Stimulated activated CD4-positive, alpha-beta T cell treated with anti-CD3 and anti-CD28 coated beads, Interleukin-15, amount 100 ng/mL, for 1 hour (primary cell): ENCODE results near the gene SERPINB3.
"Not testable (repeated sequence)": the region's sequence is repeated elsewhere in the genome, so short reads cannot be mapped to it uniquely, and the experiment has no call there.

Experiments used
- DNase-seq, 2 donors: peaks; one replicate each; pipeline ENCODE4 v3.0.0-alpha.2; 2020; ENCODE audit warnings: low read depth in 1 of 2, low spot score in 1 of 2

The SERPINB3 gene

DNA sequence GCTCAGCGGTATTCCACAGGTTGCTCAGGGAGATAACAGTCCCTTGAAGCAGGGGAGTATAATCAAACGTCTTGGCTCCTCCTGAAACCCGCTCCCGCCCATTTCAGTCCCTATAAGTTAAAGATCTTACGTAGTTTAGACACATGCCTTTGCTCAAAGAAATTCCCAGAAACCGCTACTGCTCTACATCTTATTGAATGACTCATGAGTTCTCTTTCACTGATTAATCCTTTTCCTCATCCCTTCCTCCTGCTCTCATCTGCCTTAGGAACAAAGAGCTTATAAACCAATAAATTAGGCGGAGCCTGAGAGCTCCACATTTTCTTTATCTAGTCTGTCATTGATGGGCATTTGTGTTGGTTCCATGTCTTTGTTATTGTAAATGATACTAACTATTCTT lies 13.5 kb downstream of the SERPINB3 start:
- no peak for DNase-seq

DNA sequence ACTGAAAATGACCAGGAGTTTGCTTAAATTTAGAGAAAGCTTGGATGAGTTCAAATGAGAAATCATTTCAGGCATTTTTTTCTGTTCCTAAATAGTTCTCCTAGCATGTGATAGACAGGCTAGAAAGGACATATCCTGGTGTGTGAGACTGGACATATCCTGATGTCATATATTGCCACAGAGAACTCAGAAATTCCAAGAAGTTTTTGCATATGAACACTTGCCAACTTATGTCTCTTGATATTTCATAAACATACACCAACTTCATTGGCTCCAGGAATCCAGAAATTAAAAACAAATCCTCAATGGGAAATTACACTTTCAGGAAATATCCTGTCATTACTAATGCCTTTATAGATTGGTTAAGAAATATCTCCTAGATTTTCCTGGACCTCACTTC lies 14.8 kb downstream of the SERPINB3 start:
- no peak for DNase-seq

DNA sequence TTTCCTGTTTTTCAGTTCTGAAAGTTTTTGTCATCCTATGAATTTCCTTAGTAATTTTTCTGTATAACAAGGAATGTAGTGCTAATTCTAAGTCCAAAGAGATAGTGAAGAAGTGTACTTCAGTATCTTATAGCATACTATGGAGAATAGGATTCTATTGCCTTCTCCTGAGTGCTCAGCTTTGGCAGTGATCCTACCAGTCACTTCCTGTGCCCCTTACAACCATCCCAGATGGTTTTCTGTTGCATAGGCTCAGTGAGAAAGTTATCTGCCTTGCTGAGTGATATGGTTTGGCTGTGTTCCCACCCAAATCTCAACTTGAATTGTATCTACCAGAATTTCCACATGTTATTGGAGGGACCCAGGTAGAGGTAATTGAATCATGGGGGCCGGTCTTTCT lies 17.0 kb downstream of the SERPINB3 start:
- DNase-seq, result not testable (repeated sequence)

DNA sequence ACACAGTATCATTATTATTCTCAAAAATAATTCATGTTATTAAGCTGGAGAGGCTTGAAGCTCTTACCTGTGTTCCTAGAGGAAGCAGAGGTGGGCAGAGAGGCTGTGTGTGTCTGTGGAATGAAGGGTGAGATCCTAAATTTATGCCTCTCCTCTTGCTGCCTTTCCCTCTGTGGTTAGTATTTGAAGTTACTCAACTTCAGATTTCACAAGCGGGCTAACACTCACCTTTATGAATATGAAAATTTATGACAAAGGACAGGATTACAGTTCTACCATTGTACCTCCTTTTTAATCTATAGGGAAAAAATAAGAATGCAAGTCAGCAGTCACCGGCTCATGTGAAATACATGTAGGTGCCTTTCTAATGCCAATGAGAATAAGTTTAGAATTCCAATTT lies 17.6 kb downstream of the SERPINB3 start, which contains the start of gene SERPINB4:
TSS of gene SERPINB4 (minus strand) at position 115 of the 400 bp plus-strand sequence. CDS start 679 bp downstream, outside the sequence.
- DNase-seq, result not testable (repeated sequence)

DNA sequence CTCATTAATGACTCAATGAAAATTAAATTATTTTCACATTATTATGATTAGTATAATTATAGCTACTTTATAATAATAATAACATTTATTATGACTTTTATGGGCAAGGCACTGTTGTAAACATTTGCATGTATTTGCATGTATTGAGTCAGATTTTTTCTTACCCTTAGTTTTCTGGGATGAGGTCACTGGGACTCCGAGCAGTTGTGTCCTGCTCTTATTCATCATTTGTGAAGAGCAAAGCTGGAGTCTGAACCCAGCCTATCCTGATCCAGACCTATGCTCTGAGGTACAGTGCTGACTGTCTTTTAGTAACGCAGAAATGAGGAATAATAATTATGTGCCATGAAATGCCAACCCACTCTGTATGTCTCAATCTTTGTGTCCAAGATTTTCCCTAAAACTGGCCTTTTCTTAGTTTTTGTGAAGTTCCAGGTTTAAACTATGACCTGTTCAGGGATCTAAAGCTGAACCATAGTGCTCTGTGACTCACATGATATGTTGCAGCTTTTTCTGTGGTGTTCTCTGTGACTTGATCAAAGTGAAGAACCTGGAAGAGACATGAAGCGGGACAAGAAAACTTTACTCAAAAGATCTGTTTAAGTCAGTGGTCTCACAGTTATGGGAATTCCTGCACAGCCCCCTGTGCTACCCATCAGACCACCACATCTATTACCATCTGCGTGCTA lies 18.9 kb downstream of the SERPINB3 start:
- not testable (repeated sequence) for DNase-seq

DNA sequence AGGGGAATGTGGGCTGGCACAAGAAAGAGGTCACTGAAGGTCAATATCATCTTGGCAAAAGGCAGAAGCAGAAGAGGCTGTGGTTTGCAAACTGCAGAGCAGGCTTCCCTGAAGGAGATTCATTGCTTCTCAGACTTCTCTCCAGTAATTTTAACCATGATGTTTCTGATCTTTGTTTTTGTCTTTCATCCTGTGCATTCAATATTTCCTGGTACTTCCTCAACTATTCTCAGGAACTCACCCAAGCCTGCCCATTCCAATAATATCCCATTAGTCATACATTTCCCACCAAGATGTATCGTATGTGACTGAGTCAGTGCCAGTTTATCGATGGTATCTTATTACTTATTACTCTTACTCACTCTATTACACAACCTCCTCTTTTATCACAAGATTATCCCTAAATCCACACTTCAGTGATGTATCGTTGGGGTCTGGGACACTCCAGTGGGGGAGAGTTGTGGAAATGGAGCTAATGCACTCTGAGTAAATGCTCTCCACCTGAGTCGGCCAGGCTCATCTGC lies 20.5 kb downstream of the SERPINB3 start:
- not testable (repeated sequence) for DNase-seq

DNA sequence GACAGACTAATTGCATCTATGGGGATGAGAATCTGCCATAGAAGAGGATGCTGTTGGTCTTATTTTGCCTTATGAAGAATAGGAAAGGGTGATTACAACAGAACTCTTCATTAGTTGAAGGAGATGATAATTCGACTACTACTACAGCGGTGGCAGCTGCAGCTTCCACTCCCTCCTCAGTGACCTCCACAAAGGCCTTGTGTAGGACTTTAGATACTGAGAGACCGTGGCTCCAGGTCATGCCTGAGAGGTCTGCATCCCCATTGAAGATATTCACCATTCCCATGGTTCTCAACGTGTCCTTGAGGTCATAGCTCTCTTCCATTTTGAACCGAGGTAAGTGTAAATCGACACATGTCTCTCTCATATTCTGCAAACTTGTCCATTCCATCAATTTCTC lies 24.0 kb downstream of the SERPINB3 start:
- DNase-seq, result no peak

DNA sequence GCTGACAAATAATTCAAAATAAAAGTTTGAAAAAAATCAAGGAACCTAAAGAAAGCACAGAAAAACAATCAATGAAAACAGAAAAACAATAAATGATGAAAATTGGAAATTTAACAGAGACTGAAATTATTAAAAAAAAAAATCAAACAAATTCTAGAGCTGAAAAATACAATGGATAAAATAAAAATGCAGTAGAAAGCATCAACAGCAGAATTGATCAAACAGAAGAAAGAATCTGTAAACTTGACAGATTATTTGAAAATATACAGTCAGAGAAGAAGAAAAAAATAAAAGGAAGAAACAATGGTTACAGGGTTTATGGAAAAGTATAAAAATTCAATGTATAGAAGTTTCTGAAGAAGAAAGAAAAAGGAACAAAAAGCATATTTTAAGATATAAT lies 33.9 kb downstream of the SERPINB3 start:
- no peak for DNase-seq

DNA sequence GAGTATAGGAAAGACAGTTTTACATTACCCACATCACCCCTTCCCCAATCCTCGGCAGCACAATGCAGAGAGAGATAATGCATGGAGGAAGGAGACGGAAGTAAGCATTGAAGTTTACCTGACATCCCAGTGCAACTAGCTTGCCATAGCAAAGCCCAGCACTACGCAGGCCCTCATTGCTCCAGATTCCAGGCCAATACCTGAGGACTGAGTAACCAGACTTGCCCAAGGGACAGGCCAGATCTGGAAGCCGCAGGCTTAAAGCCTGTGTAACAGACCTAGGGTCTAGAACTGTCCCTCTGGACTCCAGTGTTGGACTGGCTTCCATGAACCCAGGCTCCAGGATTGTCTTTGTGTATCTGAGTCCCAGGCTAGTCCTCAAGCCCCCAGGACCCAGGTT lies 35.3 kb downstream of the SERPINB3 start:
- DNase-seq, result no peak

DNA sequence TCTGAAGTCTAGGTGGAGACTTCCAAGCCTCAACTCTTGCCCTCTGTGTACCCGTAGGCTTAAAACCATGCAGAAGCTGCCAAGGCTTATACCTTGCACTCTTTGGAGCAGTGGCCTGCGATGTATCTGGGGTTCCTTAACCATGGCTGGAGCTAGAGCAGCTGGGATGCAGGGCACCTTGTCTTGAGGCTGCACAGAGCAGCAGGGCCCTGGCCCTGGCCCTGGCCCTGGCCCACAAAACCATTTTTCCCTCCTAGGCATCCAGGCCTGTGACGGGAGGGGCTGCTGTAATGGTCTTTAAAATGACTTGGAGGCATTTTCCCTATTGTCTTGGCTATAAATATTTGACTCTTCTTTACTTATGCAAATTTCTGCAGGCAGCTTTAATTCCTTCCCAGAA lies 36.8 kb downstream of the SERPINB3 start:
- no peak for DNase-seq

DNA sequence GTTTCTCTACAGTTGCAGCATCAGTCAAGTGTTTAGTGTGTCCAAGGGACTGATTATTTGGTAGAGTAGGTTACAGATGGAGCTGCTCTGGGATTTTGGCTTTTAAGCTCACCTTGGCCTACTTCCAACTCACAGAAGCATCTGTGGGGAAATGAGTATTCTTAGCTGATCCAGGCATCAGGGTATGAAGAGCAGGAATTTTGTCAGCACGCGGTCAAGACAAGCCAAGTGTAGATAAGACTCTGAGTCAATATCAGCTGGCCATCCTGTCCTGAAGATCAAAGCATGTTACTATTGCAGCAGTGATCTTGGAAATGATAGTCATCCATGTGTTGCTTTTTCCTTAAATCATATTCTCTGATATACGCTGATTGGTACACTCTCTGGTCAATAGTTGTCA lies 42.0 kb downstream of the SERPINB3 start:
- no peak for DNase-seq

DNA sequence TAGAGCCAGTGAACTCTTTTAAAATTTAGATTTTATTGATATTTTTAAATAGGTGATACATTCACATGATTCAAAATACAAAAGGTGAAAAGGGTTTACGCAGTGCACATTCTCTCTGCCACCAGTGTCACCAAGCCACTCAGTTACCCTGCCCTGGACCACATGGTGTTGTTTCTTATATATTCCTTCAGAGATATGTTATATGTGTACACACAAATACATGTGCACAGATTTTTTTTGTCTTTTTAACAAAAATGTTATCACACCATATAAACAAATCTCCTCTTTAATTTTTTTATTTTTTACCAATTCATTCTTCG lies 43.8 kb downstream of the SERPINB3 start:
- no peak for DNase-seq

DNA sequence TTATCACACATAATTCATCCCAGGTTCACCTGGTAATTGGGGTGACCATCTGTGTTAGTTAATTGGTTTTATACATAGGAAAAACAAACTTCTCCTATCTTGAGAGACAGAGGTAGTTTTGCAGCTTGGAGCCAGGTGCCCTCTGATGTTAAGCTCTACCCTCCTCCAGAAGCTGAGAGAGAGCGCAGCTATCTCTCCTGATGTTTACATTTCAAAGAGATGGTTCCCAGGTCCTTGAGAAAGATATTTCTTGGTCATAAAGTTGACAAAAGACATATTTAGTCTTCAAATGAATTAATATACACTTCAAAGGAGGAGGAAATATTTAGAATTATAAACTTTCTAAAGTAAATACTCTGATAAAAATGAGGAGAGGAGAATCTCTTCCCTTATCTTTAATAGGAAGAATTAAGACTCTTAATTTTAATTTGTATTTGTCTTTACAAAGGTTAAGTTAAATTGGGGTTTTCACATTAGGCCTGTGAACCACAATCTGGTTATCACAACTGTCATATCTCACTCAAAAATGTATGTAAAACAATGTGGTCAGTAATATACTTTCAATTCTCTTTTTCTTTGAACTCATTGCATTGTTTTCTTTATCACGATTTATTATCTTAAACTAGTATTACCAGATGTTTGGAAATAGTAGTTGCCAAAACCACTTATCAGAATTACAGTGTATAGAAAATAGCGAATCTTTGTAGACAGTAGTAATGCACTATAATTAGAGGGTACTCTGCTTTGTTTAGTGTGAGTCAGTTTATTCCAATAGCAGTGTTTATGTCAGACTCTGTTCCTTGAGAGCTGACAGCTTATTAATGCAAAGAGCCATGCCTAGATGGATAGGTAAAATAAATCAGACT lies 44.4 kb downstream of the SERPINB3 start:
- DNase-seq, result no peak

DNA sequence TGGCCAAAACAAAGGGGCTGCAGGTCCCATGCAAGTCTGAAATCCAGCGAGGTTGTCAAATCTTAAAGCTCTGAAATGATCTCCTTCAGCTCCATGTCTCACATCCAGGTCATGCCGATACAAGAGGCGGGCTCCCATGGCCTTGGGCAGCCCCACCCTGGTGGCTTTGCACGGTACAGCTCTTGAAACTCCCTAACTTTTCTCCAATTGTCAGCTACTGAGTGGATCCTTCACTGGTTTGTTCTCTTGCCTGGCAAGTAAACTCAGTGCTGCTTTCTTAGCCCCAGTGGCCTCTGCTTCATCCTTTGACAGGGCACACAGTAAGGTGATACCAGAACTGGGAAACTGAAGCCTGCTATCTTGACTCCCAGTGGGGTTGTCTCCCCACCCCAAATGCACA lies 48.3 kb downstream of the SERPINB3 start:
- no peak for DNase-seq

DNA sequence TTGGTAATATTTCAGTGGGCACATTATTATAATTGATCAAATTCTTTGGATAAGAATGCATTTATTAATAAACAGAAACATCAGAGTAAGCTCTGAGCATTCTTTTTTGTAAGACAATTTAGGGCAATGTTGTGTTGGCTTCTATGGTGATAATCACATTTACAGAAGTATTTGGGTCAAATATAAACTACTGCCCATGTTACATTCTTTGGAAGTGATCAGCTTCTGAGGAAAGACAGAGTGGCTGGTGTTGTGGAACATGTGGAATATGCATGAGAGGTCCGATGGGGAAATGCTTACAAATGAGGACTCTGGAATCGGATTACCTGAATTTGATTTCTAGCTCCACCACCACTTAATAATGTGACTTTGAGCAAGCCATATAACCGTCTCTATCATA lies 55.2 kb downstream of the SERPINB3 start:
- DNase-seq, result no peak
